DOHH2 (cell line): ENCODE measurements around the gene TMCC1.

Experiments
- H3F3A ChIP-seq: fragments of 200-600 bp; sonication (generic), shearing (Covaris generic); 2 replicates; pipeline ENCODE4 v1.6.0; 2016; ENCODE audit warnings: antibody characterized with exemption, mild to moderate bottlenecking; ENCODE audit not compliant: control insufficient read depth, insufficient read depth
- H3K27ac ChIP-seq: fragments of 200-600 bp; sonication (generic); 2 replicates; pipeline ENCODE4 v1.5.1; 2014; ENCODE audit warnings: low read depth, mild to moderate bottlenecking, low read length, moderate library complexity
- H3K27me3 ChIP-seq: fragments of 200-600 bp; sonication (generic); 2 replicates; pipeline ENCODE4 v1.6.1; 2014; ENCODE audit warnings: mild to moderate bottlenecking, low read length, mixed read lengths; ENCODE audit not compliant: control insufficient read depth
- H3K36me3 ChIP-seq: fragments of 200-600 bp; sonication (generic); 2 replicates; pipeline ENCODE4 v1.6.1; 2014; ENCODE audit warnings: mild to moderate bottlenecking, low read length, moderate library complexity, mixed read lengths; ENCODE audit not compliant: control insufficient read depth
- H3K4me1 ChIP-seq: fragments of 200-600 bp; sonication (generic); 2 replicates; pipeline ENCODE4 v1.6.1; 2014; ENCODE audit warnings: mild to moderate bottlenecking, low read length, mixed read lengths; ENCODE audit not compliant: control insufficient read depth
- H3K4me2 ChIP-seq: fragments of 200-600 bp; sonication (generic); 2 replicates; pipeline ENCODE4 v1.6.0; 2014; ENCODE audit warnings: mild to moderate bottlenecking, low read length, moderate library complexity
- H3K4me3 ChIP-seq: fragments of 200-600 bp; sonication (generic); 2 replicates; pipeline ENCODE4 v1.5.1; 2014; ENCODE audit warnings: mild to moderate bottlenecking, low read length, mixed read lengths
- H3K79me2 ChIP-seq: fragments of 200-600 bp; sonication (generic); 2 replicates; pipeline ENCODE4 v1.6.1; 2014; ENCODE audit warnings: mild to moderate bottlenecking, low read length, mixed read lengths; ENCODE audit not compliant: control insufficient read depth
- H3K9me2 ChIP-seq: fragments of 200-600 bp; sonication (generic); replicated peaks from 2 replicates; pipeline ENCODE4 v1.6.1; 2014; ENCODE audit warnings: mild to moderate bottlenecking, low read length, mixed read lengths; ENCODE audit not compliant: control insufficient read depth
- H3K9me3 ChIP-seq: fragments of 200-600 bp; sonication (generic); 2 replicates; pipeline ENCODE4 v1.6.1; 2014; ENCODE audit warnings: antibody characterized with exemption, low read length, mixed read lengths; ENCODE audit not compliant: control insufficient read depth, insufficient read depth
- H4K20me1 ChIP-seq: fragments of 200-600 bp; sonication (generic); 2 replicates; pipeline ENCODE4 v1.6.0; 2014; ENCODE audit warnings: low read depth, mild to moderate bottlenecking, antibody characterized with exemption, low read length, moderate library complexity; ENCODE audit not compliant: control insufficient read depth, insufficient read depth
- CTCF ChIP-seq: fragments of 200-600 bp; sonication (generic); IDR thresholded peaks from one replicate; pipeline ENCODE4 v1.5.1; 2014; ENCODE audit warnings: antibody characterized with exemption, mild to moderate bottlenecking, low read depth, low read length; ENCODE audit not compliant: poor library complexity, severe bottlenecking
- EZH2phosphoT487 ChIP-seq: fragments of 200-600 bp; sonication (generic); IDR thresholded peaks from 2 replicates; pipeline ENCODE4 v1.6.1; 2017; ENCODE audit warnings: borderline replicate concordance, mild to moderate bottlenecking, antibody characterized with exemption, low read length, moderate library complexity, mixed read lengths

Gene TMCC1

GRCh38 chr3:129701161-129701560 is 192.3 kb downstream of the TMCC1 start:
- no peaks in the 10 kb centered on the region for H3F3A ChIP-seq
- no peaks in the 10 kb centered on the region for H3K79me2 ChIP-seq
- no peaks in the 10 kb centered on the region for H3K36me3 ChIP-seq
- H3K27me3 ChIP-seq: no peaks in the 10 kb centered on the region
- H4K20me1 ChIP-seq: no peaks in the 10 kb centered on the region
- no peaks in the 10 kb centered on the region for H3K4me1 ChIP-seq
- peaks cover 6% of the 10 kb centered on the region; the same call in 1 of the 2 replicates for H3K9me3 ChIP-seq
- TF ChIP-seq EZH2phosphoT487 (no peak), CTCF (no peak)
- H3K4me3 ChIP-seq: no peak overlapping the region
- no peaks in the 10 kb centered on the region for H3K9me2 ChIP-seq
- H3K27ac ChIP-seq: no peak overlapping the region
- H3K4me2 ChIP-seq: no peak overlapping the region

- Histone ChIP-seq H3K36me3 (no peaks in the 10 kb centered on the region), H3K4me1 (no peaks in the 10 kb centered on the region), H3K4me3 (no peak overlapping the region), H3K4me2 (no peak overlapping the region), H3K9me2 (no peaks in the 10 kb centered on the region), H3K27me3 (no peaks in the 10 kb centered on the region), H3K27ac (no peak overlapping the region), H3K9me3 (peaks cover 6% of the 10 kb centered on the region; the same call in 1 of the 2 replicates), H4K20me1 (no peaks in the 10 kb centered on the region), H3F3A (no peaks in the 10 kb centered on the region), H3K79me2 (no peaks in the 10 kb centered on the region)
- no peak for TF ChIP-seq CTCF
- TF ChIP-seq EZH2phosphoT487: no peak
These were observed 193.9 kb downstream of the TMCC1 start for GRCh38 chr3:129699612-129700011.

GRCh38 chr3:129699199-129699598 is 194.3 kb downstream of the TMCC1 start:
- Histone ChIP-seq H3K4me3 (no peak overlapping the region), H3K9me3 (peaks cover 6% of the 10 kb centered on the region; the same call in 1 of the 2 replicates), H3K27me3 (no peaks in the 10 kb centered on the region), H3F3A (no peaks in the 10 kb centered on the region), H3K4me1 (no peaks in the 10 kb centered on the region), H3K9me2 (no peaks in the 10 kb centered on the region), H3K27ac (no peak overlapping the region), H3K79me2 (no peaks in the 10 kb centered on the region), H3K36me3 (no peaks in the 10 kb centered on the region), H4K20me1 (no peaks in the 10 kb centered on the region), H3K4me2 (no peak overlapping the region)
- no peak for TF ChIP-seq CTCF
- TF ChIP-seq EZH2phosphoT487: no peak
